ENCODE data around the gene ECPAS. TPM values are rescaled to one million over a fixed set of nuclear protein-coding genes. Genes with fewer than 3 reads are reported as not detected.

ECPAS gene
- total RNA-seq, 1 experiment from 2014 or later: 106 TPM

- no peak overlapping the region for H2BK20ac ChIP-seq (ENCODE audit: low read depth, low read length, poor library complexity, severe bottlenecking)
- H3K56ac ChIP-seq (ENCODE audit: insufficient read length, low read depth, low read length): no peak overlapping the region
- H3K4me1 Mint-ChIP-seq: peaks cover 19 to 23% of the 10 kb centered on the region in 2 experiments
- no CpG with 5 or more reads among the region's 78 CpGs for WGBS (ENCODE audit: extremely low coverage, insufficient read length, low lambda C conversion rate)
- peak overlapping the region; percentile 88; the same call in 1 of the 2 replicates for H3K14ac ChIP-seq (ENCODE audit: insufficient read depth, low read length)
- no peak overlapping the region for H4K91ac ChIP-seq (ENCODE audit: insufficient read length, low read depth, low read length)
- H4K8ac ChIP-seq (replicated peaks; ENCODE audit: insufficient read length, low read depth, low read length): no peak overlapping the region
- H2BK120ac ChIP-seq (ENCODE audit: low read depth, low read length, poor library complexity, severe bottlenecking): no peak overlapping the region
- no peak overlapping the region for H3K18ac ChIP-seq (ENCODE audit: insufficient read length, low read depth, low read length)
- peak overlapping the region in 1 of 2 experiments; percentile 83; a peak in 2 of 5 replicates for H3K4me3 Mint-ChIP-seq
- H2BK15ac ChIP-seq (ENCODE audit: low read depth, low read length): no peak overlapping the region
- H4K20me1 ChIP-seq (ENCODE audit: control insufficient read depth, insufficient read depth, insufficient read length): no peaks in the 10 kb centered on the region
- no peaks in the 10 kb centered on the region for H3K79me1 ChIP-seq (ENCODE audit: insufficient read depth, low read depth, low read length, poor library complexity, severe bottlenecking)
- H2BK5ac ChIP-seq (ENCODE audit: insufficient read length, low read length): no peak overlapping the region
- H3K27ac ChIP-seq (ENCODE audit: insufficient read length, low read depth, low read length): no peak overlapping the region
- H3T11ph ChIP-seq (ENCODE audit: low read length): no peak overlapping the region
- no peak overlapping the region for H2AFZ ChIP-seq (ENCODE audit: low read length)
- no peak overlapping the region for H3K9ac ChIP-seq (ENCODE audit: extremely low read depth, insufficient read length, low read length)
- no peaks in the 10 kb centered on the region for H3K9me3 ChIP-seq (ENCODE audit: control insufficient read depth, low read depth, low read length)
- no peak overlapping the region for H2BK12ac ChIP-seq (ENCODE audit: insufficient read length, low read depth, low read length)
- H3K79me2 ChIP-seq (ENCODE audit: insufficient read depth, low read length): peaks cover 33% of the 10 kb centered on the region; the same call in 1 of the 2 replicates
- H3K27ac Mint-ChIP-seq: no peak overlapping the region
- peaks cover 12% of the 10 kb centered on the region for H3K23me2 ChIP-seq (ENCODE audit: insufficient read length, low read depth, low read length, poor library complexity, severe bottlenecking)
- DNase-seq: no peak
- H3K23ac ChIP-seq (ENCODE audit: insufficient read length, low read depth, low read length): no peak overlapping the region
- no peaks in the 10 kb centered on the region for H3K27me3 ChIP-seq (ENCODE audit: insufficient read depth, low read length)
- H3K4me2 ChIP-seq (ENCODE audit: insufficient read depth, insufficient read length, low read length): peak overlapping the region; percentile 85
- H3K27me3 Mint-ChIP-seq (ENCODE audit: low read depth): no peaks in the 10 kb centered on the region
- peaks cover 3% of the 10 kb centered on the region; the same call in 1 of the 2 replicates for H3K4me1 ChIP-seq (ENCODE audit: insufficient read depth, low read length)
- no peak for TF ChIP-seq CTCF (conservative IDR thresholded peaks at IDR 0.05)
- H4K5ac ChIP-seq (ENCODE audit: insufficient read length, low read depth, low read length): no peak overlapping the region
- H3K4ac ChIP-seq (ENCODE audit: low read depth, low read length): no peak overlapping the region
- H3K9me3 Mint-ChIP-seq: no peaks in the 10 kb centered on the region
- H3K36me3 Mint-ChIP-seq (ENCODE audit: insufficient read depth in 1 of 3, low read depth in 3 of 3): peaks cover 0 to 4% (median 0%) of the 10 kb centered on the region in 3 experiments; a peak in 2 of 7 replicates
- H2AK5ac ChIP-seq (ENCODE audit: insufficient read length, low read length): no peak overlapping the region
Measured at GRCh38 chr9:111483439-111483857, 735 bp downstream of the ECPAS start.
